VCaP (cell line): ENCODE data around the gene TEX261.
"Not testable (repeated sequence)": the region's sequence is repeated elsewhere in the genome, so short reads cannot be mapped to it uniquely, and the experiment has no call there.

ENCODE experiments used
- H3K27ac ChIP-seq: fragments of 450-650 bp; 2 replicates; pipeline ENCODE4 v1.5.1; 2017
- TF ChIP-seq, protein P1 (sequence below): fragments of 450-650 bp; conservative IDR thresholded peaks from 2 replicates; pipeline ENCODE4 v1.5.1; 2017; ENCODE audit warnings: mild to moderate bottlenecking, moderate library complexity

Gene TEX261

DNA sequence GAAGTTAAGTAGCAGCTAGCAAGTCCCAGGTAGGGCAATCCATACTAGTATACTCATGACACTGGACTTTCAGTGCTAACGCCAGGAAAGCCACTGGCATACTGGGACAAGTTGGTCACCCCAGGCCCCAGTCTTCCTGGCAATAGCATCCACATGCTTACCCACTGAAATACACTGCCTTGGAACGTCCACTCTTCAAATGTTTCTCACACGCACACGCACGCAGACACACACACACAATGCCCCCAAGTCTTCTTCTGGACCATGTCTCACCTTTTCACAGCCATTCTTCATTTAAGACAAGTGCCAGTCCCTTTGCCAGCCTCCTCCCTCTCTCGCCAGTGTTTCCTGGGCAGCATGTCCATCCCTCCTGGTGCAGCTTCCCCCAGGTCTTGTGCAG lies 8.7 kb upstream of the TEX261 start:
- TF ChIP-seq, protein P1, sequence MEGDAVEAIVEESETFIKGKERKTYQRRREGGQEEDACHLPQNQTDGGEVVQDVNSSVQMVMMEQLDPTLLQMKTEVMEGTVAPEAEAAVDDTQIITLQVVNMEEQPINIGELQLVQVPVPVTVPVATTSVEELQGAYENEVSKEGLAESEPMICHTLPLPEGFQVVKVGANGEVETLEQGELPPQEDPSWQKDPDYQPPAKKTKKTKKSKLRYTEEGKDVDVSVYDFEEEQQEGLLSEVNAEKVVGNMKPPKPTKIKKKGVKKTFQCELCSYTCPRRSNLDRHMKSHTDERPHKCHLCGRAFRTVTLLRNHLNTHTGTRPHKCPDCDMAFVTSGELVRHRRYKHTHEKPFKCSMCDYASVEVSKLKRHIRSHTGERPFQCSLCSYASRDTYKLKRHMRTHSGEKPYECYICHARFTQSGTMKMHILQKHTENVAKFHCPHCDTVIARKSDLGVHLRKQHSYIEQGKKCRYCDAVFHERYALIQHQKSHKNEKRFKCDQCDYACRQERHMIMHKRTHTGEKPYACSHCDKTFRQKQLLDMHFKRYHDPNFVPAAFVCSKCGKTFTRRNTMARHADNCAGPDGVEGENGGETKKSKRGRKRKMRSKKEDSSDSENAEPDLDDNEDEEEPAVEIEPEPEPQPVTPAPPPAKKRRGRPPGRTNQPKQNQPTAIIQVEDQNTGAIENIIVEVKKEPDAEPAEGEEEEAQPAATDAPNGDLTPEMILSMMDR, result no peak
- H3K27ac ChIP-seq, result no peak overlapping the region

DNA sequence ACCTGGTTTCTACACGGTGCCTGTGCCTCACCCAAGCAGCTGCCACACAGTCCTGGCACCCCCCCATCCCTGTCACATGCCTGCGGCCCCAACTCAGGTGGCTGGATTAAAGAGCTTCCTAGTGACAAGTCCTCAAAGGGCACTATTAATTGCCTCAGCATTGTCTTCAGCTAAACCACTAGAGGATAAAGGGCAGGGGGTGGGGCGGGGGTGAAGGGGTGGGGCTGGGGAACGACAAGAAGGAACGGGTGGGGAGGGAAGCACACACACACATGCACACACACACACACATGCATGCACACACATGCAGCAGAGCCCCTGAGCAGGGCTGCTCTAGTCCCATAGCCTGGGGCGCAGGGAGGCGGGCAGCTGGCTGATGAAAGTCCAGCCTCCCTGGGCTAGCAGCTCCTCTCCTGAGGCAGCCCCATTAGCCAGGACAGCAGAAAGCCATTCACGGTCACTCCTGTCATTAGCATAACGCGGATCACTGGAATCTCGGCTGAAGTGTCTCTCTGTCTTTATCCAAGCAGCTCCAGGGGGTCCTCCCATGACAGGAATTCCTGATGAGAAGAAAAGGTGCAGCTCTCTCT lies 7.4 kb upstream of the TEX261 start:
- H3K27ac ChIP-seq, result no peak overlapping the region
- TF ChIP-seq, protein P1, result no peak

DNA sequence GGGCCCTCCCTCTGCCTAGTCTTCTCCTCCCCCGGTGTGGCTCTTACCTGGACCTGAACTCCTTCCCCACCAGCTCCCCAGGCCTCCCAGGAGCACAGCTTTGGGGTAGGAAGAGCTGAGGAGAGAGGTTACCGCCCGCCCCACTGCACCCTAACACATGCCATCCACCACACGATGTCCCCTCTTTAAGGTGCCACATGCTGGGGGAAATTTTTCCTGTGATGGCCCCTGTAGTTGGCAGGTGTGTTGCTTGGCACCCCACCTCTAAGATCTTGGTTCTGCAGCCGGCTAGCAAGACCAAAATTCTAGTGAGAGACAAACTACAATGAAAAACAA lies 6.9 kb upstream of the TEX261 start:
- H3K27ac ChIP-seq, result no peak overlapping the region
- TF ChIP-seq, protein P1, result no peak

DNA sequence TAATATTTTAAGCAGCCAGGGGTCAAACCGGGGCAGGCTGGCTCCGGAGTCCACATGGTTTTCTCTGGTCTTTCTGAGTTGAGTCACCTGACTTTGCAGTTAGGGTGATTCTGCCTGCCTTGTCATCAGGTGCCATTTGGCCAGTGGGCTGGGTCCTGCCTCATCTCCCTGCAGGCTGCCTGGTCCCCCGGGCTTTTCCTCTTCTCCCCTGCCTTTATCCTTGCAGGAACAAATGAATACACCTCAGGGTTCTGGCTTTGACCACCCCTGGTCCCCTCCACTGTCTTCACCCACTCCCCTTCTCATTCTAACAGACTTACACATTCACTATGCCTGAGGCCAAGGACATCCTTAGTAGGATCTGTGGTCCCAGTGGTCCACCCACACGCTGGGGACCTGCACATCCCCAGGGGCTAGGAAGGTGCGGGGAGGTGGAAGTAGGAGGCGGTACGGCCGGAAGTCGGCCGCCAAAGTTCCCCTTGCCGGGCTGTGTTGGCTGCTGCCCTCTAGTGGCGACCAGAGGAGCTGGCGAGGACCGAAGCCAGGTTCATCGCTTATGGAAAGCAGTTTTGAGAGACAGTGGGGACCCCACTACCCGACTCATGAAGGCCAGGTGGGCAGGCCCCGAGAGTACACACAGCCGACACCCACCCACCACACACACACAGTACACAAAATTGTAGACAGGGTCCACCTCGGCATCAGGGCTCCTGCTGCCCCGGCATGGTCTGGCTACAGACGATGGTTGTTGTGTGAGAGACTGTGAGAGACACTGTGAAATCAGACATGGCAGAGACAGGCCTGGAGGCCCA lies 6.3 kb upstream of the TEX261 start:
- TF ChIP-seq, protein P1, result peak; percentile 95
- H3K27ac ChIP-seq, result peak overlapping the region; percentile 5; the same call in 1 of the 2 replicates

DNA sequence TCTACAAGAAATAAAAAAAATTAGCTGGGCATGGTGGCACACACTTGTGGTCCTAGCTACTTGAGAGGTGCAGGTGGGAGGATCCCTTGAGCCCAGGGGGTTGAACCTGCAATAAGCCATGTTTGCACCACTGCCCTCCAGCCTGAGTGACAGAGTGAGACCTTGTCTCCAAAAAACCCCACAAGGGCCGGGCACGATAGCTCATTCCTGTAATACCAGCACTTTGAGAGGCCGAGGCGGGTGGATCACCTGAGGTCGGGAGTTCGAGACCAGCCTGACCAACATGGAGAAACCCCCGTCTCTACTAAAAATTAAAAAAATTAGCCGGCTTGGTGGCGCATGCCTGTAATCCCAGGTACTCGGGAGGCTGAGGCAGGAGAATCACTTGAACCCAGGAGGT lies 5.3 kb upstream of the TEX261 start:
- not testable (repeated sequence) for H3K27ac ChIP-seq

DNA sequence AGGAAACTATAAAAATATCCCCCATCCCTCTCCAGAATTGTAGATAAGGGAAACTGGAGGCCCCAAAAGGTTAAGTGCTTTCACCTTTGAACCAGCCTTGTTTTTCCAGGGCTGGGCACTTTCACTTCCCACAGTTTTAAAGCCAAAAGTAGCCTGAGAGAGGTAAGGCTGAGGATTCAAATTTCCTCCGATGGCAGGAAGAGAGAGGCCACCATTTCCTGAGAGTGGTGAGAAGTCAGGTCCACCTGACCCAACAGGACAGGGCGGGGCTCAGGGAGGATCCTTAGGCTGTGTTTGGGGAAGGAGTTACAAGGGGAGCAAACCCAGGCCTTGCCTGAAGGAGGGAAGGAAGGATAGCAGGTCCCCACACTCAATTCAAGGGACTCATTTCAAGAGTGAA lies 4.7 kb upstream of the TEX261 start:
- H3K27ac ChIP-seq, result no peak overlapping the region
- TF ChIP-seq, protein P1, result no peak

DNA sequence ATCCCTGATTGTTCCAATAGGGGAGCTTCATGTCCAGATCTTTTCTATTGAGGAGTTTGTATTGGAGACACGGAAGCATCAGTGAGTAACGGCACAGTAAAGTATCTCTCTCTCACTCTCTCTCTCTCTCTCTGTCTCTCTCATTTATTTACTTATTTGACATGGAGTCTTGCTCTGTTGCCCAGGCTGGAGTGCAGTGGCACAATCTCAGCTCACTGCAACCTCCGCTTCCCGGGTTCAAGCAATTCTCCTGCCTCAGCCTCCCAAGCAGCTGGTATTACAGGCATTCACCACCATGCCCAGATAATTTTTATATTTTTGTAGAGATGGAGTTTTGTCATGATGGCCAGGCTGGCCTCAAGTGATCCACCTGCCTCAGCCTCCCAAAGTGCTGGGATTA lies 4.2 kb upstream of the TEX261 start:
- not testable (repeated sequence) for H3K27ac ChIP-seq

DNA sequence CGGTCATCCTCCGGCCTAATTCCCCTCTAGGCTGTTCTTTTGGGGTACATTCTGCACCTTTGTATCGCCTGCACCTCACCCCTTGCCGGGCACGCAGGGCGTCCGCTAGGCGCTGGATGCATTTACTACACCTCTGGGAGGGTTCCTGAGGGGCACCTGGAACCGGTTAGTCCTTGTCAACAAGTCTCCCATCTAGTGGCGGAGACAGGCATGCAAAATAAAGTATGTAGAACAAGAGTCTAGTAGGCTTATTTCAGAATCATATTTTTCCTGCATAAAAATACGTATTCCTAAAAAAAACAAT lies 705 bp upstream of the TEX261 start:
- H3K27ac ChIP-seq, result peak overlapping the region; percentile 78
- TF ChIP-seq, protein P1, result no peak; the same call in 1 of the 2 replicates
